H9 (cell line): ENCODE results near the gene NPR1. TPM values are rescaled to one million over a fixed set of nuclear protein-coding genes. Genes with fewer than 3 reads are reported as not detected.

Experiments used
- DNase-seq: peaks from one replicate; pipeline ENCODE4 v3.0.0-alpha.2; 2017
- H2AFZ ChIP-seq: one replicate; pipeline ENCODE4 v1.6.1; 2013; ENCODE audit warnings: mild to moderate bottlenecking, low read length, control low read depth, moderate library complexity
- H2AK5ac ChIP-seq: 2 replicates; pipeline ENCODE4 v1.6.1; 2013; ENCODE audit warnings: low read length, control low read depth, mixed read lengths; ENCODE audit not compliant: insufficient read length
- H2BK120ac ChIP-seq: one replicate; pipeline ENCODE4 v1.6.1; 2013; ENCODE audit warnings: low read depth, mild to moderate bottlenecking, low read length, control low read depth, inconsistent platforms; ENCODE audit not compliant: poor library complexity, severe bottlenecking
- H2BK12ac ChIP-seq: 2 replicates; pipeline ENCODE4 v1.6.1; 2013; ENCODE audit warnings: low read length, control low read depth, mixed read lengths, low read depth; ENCODE audit not compliant: insufficient read length
- H2BK15ac ChIP-seq: 2 replicates; pipeline ENCODE4 v1.6.1; 2013; ENCODE audit warnings: low read depth, low read length, control low read depth
- H2BK20ac ChIP-seq: one replicate; pipeline ENCODE4 v1.6.1; 2013; ENCODE audit warnings: low read depth, mild to moderate bottlenecking, low read length, control low read depth, inconsistent platforms; ENCODE audit not compliant: poor library complexity, severe bottlenecking
- H2BK5ac ChIP-seq: 2 replicates; pipeline ENCODE4 v1.6.1; 2013; ENCODE audit warnings: low read length, control low read depth, mixed read lengths; ENCODE audit not compliant: insufficient read length
- H3K14ac ChIP-seq: 2 replicates; pipeline ENCODE4 v1.6.1; 2013; ENCODE audit warnings: low read length, control low read depth; ENCODE audit not compliant: insufficient read depth
- H3K18ac ChIP-seq: 2 replicates; pipeline ENCODE4 v1.6.1; 2013; ENCODE audit warnings: low read depth, mild to moderate bottlenecking, mixed read lengths, low read length, control low read depth; ENCODE audit not compliant: insufficient read length
- H3K23ac ChIP-seq: 2 replicates; pipeline ENCODE4 v1.6.1; 2013; ENCODE audit warnings: low read length, control low read depth, mixed read lengths, low read depth; ENCODE audit not compliant: insufficient read length
- H3K23me2 ChIP-seq: 2 replicates; pipeline ENCODE4 v1.6.1; 2013; ENCODE audit warnings: low read depth, mild to moderate bottlenecking, mixed read lengths, low read length, control low read depth; ENCODE audit not compliant: insufficient read length, poor library complexity, severe bottlenecking
- H3K27ac ChIP-seq: 2 replicates; pipeline ENCODE4 v1.5.1; 2013; ENCODE audit warnings: low read length, control low read depth, mixed read lengths, low read depth; ENCODE audit not compliant: insufficient read length
- H3K27me3 ChIP-seq: 2 replicates; pipeline ENCODE4 v1.6.1; 2013; ENCODE audit warnings: low read length, control low read depth, inconsistent platforms; ENCODE audit not compliant: insufficient read depth
- H3K4ac ChIP-seq: 2 replicates; pipeline ENCODE4 v1.6.1; 2013; ENCODE audit warnings: low read depth, mild to moderate bottlenecking, control low read depth, inconsistent platforms, low read length, moderate library complexity
- H3K4me1 ChIP-seq: 2 replicates; pipeline ENCODE4 v1.6.1; 2013; ENCODE audit warnings: low read length, control low read depth, inconsistent platforms; ENCODE audit not compliant: insufficient read depth
- H3K4me2 ChIP-seq: 2 replicates; pipeline ENCODE4 v1.6.1; 2013; ENCODE audit warnings: low read length, control low read depth, mixed read lengths; ENCODE audit not compliant: insufficient read length, insufficient read depth
- H3K56ac ChIP-seq: 2 replicates; pipeline ENCODE4 v1.6.1; 2013; ENCODE audit warnings: low read depth, mild to moderate bottlenecking, mixed read lengths, low read length, control low read depth; ENCODE audit not compliant: insufficient read length
- H3K79me1 ChIP-seq: 2 replicates; pipeline ENCODE4 v1.6.1; 2013; ENCODE audit warnings: low read depth, mild to moderate bottlenecking, moderate library complexity, low read length, control low read depth, inconsistent platforms; ENCODE audit not compliant: insufficient read depth, poor library complexity, severe bottlenecking
- H3K79me2 ChIP-seq: 2 replicates; pipeline ENCODE4 v1.6.1; 2013; ENCODE audit warnings: low read length, control low read depth, inconsistent platforms; ENCODE audit not compliant: insufficient read depth
- H3K9ac ChIP-seq: 2 replicates; pipeline ENCODE4 v1.6.1; 2013; ENCODE audit warnings: low read length, control low read depth, mixed read lengths; ENCODE audit not compliant: insufficient read length; ENCODE audit errors: extremely low read depth
- H3K9me3 ChIP-seq: one replicate; pipeline ENCODE4 v1.6.1; 2013; ENCODE audit warnings: low read depth, low read length, inconsistent platforms; ENCODE audit not compliant: control insufficient read depth
- H3T11ph ChIP-seq: one replicate; pipeline ENCODE4 v1.6.1; 2013; ENCODE audit warnings: mild to moderate bottlenecking, low read length, control low read depth, inconsistent platforms
- H4K20me1 ChIP-seq: one replicate; pipeline ENCODE4 v1.6.1; 2013; ENCODE audit not compliant: control insufficient read depth, insufficient read length, insufficient read depth
- H4K5ac ChIP-seq: 2 replicates; pipeline ENCODE4 v1.6.1; 2013; ENCODE audit warnings: low read depth, mild to moderate bottlenecking, mixed read lengths, low read length, control low read depth; ENCODE audit not compliant: insufficient read length
- H4K8ac ChIP-seq: replicated peaks from 2 replicates; pipeline ENCODE4 v1.6.1; 2013; ENCODE audit warnings: low read length, control low read depth, mixed read lengths, low read depth; ENCODE audit not compliant: insufficient read length
- H4K91ac ChIP-seq: 2 replicates; pipeline ENCODE4 v1.6.1; 2013; ENCODE audit warnings: low read depth, mild to moderate bottlenecking, moderate library complexity, mixed read lengths, low read length, control low read depth; ENCODE audit not compliant: insufficient read length
- H3K27ac Mint-ChIP-seq, 3 experiments: 2 replicates in 2 of 3; 3 replicates in 1 of 3; pipeline ENCODE4 v1.8.0; 2020 to 2021; ENCODE audit warnings: mixed read lengths in 3 of 3, mild to moderate bottlenecking in 1 of 3, moderate library complexity in 1 of 3
- H3K27me3 Mint-ChIP-seq: 2 replicates; pipeline ENCODE4 v1.8.0; 2021; ENCODE audit warnings: low read depth, mild to moderate bottlenecking, moderate library complexity, mixed read lengths
- H3K36me3 Mint-ChIP-seq, 3 experiments: 2 replicates in 2 of 3; 3 replicates in 1 of 3; pipeline ENCODE4 v1.8.0; 2020 to 2021; ENCODE audit warnings: low read depth in 3 of 3, mixed read lengths in 3 of 3; ENCODE audit not compliant: insufficient read depth in 1 of 3
- H3K4me1 Mint-ChIP-seq, 2 experiments: 2 replicates each; pipeline ENCODE4 v1.8.0; 2020; ENCODE audit warnings: mixed read lengths in 2 of 2
- H3K4me3 Mint-ChIP-seq, 2 experiments: 2 replicates in 1 of 2; 3 replicates in 1 of 2; pipeline ENCODE4 v1.8.0; 2020 to 2021; ENCODE audit warnings: mild to moderate bottlenecking in 2 of 2, mixed read lengths in 2 of 2, moderate library complexity in 1 of 2
- H3K9me3 Mint-ChIP-seq, 2 experiments: 2 replicates in 1 of 2; 3 replicates in 1 of 2; pipeline ENCODE4 v1.8.0; 2020; ENCODE audit warnings: mild to moderate bottlenecking in 2 of 2, mixed read lengths in 2 of 2, moderate library complexity in 1 of 2
- WGBS: extraction: QIAGEN DNeasy Blood & Tissue Kit; methylation state at CpG from one replicate; pipeline ENCODE4 v1.1.7; 2013; ENCODE audit warnings: missing lambda C conversion rate, low lambda C conversion rate, mixed read lengths; ENCODE audit not compliant: insufficient read length; ENCODE audit errors: extremely low coverage; 5-methylcytosine and 5-hydroxymethylcytosine counted together
- total RNA-seq: library from RNA; stranded (reverse); gene quantifications from 2 replicates; pipeline ENCODE4 v1.2.1, GENCODE V29; 2021
- TF ChIP-seq, protein P1 (sequence below): fragments of 200-600 bp; sonication (generic); conservative IDR thresholded peaks from 3 replicates; pipeline ENCODE4 v1.8.0; 2021; ENCODE audit warnings: antibody characterized with exemption, mild to moderate bottlenecking

The NPR1 gene
- total RNA-seq, 1 experiment from 2014 or later = 8.6 TPM

DNA sequence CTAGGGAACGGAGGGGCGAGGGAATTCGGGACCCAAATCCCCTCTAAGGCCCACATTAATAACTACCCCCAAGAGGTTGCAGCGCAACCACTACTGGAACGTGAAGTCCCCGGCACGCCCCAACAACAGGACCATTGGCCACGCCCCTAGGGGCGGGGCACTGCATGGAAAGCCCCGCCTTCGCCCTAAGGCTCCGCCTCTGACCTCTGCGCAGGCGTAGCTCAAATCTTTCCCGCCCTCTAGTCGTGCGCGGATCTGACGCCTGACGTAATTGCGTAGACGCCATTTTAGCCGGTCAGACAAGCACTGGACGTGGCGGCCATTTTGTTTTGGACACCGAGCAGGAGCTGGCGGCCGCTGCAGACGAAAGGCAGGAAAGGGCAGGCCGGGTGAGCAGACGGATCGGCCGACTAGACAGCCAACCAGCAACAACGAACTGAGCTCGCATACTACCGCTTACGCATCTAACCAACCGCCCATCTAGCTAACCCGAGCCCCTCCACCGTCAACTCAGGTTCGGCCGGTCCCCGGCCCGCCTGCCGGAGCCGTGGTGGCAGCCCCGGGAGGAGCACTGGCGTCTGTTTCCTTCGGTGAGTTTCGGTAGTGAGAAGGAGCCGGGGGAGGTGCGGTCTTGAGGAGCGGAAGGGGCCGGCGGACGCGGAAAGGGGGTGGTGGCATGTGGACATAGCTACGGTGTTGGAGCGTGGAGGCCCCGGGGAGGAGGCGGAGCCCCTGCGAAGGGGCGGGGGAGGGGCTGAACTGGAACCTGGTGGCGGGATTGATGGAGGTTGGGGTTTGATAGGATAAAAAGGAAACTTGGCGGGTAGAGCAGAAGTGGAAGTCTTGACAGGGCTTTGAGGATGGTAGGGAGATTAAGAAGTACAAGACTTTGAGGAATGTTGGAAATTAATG lies 44.5 kb upstream of the NPR1 start, which contains the start of gene CHTOP:
CHTOP (plus strand) TSS at position 313 of the 912 bp plus-strand sequence. CDS start 2,523 bp downstream, outside the sequence.
- peak within 1 kb of the TSS; percentile 94 for H2BK12ac ChIP-seq
- no CpG with 5 or more reads among the region's 65 CpGs for WGBS
- peak within 1 kb of the TSS; percentile 69 for H3K4me2 ChIP-seq
- Mint-ChIP-seq H3K27me3 (no peaks in the 10 kb centered on the region), H3K4me3 (peak within 1 kb of the TSS; percentile 93 to 99), H3K9me3 (peaks cover 0 to 3% of the 10 kb centered on the region in 2 experiments; a peak in 1 of 5 replicates), H3K36me3 (peaks cover 28 to 49% (median 42%) of the 10 kb centered on the region in 3 experiments), H3K4me1 (peaks cover 20 to 22% of the 10 kb centered on the region in 2 experiments), H3K27ac (peak within 1 kb of the TSS; percentile 100)
- no peaks in the 10 kb centered on the region for H3K4me1 ChIP-seq
- no peak within 1 kb of the TSS for H2AK5ac ChIP-seq
- peak within 1 kb of the TSS; percentile 100 for H3K14ac ChIP-seq
- H2BK120ac ChIP-seq = peak within 1 kb of the TSS; percentile 99
- H3K4ac ChIP-seq = peak within 1 kb of the TSS; percentile 92; the same call in 1 of the 2 replicates
- H3K79me2 ChIP-seq = peaks cover 4% of the 10 kb centered on the region; the same call in 1 of the 2 replicates
- no peaks in the 10 kb centered on the region for H3K9me3 ChIP-seq
- H2BK15ac ChIP-seq = 0 out of 2 replicates have a peak within 1 kb of the TSS, but pooled peaks have one; percentile 82
- peak within 1 kb of the TSS; percentile 100 for H3K9ac ChIP-seq
- H4K5ac ChIP-seq = peak within 1 kb of the TSS; percentile 99
- TF ChIP-seq, protein P1, sequence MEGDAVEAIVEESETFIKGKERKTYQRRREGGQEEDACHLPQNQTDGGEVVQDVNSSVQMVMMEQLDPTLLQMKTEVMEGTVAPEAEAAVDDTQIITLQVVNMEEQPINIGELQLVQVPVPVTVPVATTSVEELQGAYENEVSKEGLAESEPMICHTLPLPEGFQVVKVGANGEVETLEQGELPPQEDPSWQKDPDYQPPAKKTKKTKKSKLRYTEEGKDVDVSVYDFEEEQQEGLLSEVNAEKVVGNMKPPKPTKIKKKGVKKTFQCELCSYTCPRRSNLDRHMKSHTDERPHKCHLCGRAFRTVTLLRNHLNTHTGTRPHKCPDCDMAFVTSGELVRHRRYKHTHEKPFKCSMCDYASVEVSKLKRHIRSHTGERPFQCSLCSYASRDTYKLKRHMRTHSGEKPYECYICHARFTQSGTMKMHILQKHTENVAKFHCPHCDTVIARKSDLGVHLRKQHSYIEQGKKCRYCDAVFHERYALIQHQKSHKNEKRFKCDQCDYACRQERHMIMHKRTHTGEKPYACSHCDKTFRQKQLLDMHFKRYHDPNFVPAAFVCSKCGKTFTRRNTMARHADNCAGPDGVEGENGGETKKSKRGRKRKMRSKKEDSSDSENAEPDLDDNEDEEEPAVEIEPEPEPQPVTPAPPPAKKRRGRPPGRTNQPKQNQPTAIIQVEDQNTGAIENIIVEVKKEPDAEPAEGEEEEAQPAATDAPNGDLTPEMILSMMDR = no peak
- no peaks in the 10 kb centered on the region for H3K79me1 ChIP-seq
- H2BK20ac ChIP-seq = no peak within 1 kb of the TSS
- H4K20me1 ChIP-seq = no peaks in the 10 kb centered on the region
- peak within 1 kb of the TSS; percentile 91 for H3K56ac ChIP-seq
- peak within 1 kb of the TSS; percentile 98 for H4K91ac ChIP-seq
- H4K8ac ChIP-seq = peak within 1 kb of the TSS; percentile 97
- DNase-seq = peak; percentile 98
- H2AFZ ChIP-seq = no peak within 1 kb of the TSS
- peaks cover 12% of the 10 kb centered on the region for H3K23me2 ChIP-seq
- no peaks in the 10 kb centered on the region for H3K27me3 ChIP-seq
- peak within 1 kb of the TSS; percentile 99 for H2BK5ac ChIP-seq
- H3K27ac ChIP-seq = peak within 1 kb of the TSS; percentile 97
- H3T11ph ChIP-seq = peak within 1 kb of the TSS; percentile 94
- no peak within 1 kb of the TSS for H3K23ac ChIP-seq
- H3K18ac ChIP-seq = peak within 1 kb of the TSS; percentile 100
